HG03571 (cell line): ENCODE measurements around the gene MROH2B.
"Not testable (repeated sequence)": the region's sequence is repeated elsewhere in the genome, so short reads cannot be mapped to it uniquely, and the experiment has no call there.

Experiments used
- ATAC-seq: cut with Tn5 transposase; IDR thresholded peaks from one replicate; pipeline ENCODE4 v1.9.1; 2021; ENCODE audit not compliant: unreplicated experiment

The MROH2B gene

DNA sequence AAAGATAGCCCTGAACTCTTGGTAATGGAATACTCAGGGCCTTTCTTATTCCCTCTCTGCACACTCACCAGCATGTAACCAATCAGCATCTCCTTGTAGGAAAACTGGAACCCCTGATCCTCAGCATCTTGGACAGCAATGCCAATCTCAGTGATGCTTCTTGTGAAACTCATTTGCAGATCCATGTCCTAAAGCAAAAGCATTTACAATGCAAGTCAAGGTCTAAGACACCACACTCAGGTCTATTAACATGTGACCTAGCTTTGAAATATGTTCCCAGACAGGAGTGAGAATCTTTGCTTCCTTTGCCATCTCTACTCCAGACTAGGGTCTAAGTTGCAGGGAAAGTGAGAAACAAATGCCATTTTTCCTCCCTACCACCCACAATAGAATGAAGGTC is 38.2 kb downstream of the MROH2B start:
- ATAC-seq, result no peak

DNA sequence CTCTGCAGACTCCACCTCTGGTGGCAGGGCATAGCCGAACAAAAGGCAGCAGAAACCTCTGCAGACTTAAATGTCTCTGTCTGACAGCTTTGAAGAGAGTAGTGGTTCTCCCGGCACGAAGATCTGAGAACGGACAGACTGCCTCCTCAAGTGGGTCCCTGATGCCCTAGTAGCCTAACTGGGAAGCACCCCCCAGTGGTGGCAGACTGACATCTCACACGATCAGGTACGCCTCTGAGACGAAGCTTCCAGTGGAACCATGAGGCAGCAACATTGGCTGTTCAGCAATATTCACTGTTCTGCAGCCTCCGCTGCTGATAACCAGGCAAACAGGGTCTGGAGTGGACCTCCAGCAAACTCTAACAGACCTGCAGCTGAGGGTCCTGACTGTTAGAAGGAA is 48.5 kb downstream of the MROH2B start:
- ATAC-seq, result not testable (repeated sequence)

DNA sequence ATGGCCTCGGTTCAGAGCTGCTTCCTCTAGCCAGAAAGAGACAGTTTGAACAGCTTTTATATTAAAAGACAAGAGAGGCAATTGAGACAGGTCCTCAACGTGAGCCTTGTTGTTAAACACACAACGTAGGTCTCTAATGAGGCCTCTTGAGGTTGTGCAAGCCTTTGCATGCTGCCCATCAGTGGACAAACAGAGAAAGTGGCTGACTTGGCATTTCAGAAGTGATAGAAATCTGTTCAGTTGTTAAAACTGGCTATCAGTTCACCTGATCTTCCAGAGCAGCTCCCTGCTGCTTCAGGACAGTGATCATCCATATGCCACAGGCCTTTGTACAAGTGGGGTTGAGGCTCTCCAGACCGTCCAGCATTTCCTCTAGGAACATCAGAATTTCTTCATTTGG is 58.8 kb downstream of the MROH2B start:
- no peak for ATAC-seq

DNA sequence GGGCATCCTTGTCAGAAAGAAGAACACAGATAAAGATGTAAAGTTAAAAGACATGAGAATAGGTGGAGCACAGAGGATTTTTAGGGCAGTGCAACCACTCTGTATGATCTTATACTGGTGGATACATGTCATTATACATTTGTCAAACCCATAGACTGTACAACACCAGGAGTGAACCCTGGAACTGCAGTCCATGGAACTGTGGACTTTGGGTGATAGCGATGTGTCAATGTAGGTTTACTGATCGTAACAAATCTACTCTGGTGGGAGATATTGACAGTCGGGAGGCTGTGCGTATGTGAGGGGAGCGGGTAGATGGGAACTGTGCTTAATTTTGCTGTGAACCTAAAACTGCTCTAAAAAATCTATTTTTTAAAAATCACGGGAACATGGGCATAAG is 60.6 kb downstream of the MROH2B start:
- no peak for ATAC-seq

DNA sequence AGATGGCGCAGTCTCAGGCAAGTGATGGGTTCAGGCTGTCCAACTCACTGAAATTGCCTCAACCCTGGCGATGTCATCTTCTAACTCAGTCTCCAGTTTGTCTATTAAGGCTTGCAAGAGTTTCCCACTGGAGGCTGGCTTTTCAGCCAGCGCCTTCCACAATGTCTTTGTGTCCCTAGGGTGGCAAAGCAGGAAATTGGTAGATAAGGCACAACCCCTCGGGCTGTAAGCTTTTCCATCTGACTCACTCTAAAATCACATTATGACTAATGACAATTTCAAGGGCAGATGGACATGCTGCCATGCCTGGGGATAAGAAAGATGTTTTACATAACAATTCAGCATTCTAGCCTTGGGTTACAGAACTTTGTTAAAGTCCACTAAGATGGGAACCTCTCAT is 61.9 kb downstream of the MROH2B start:
- ATAC-seq, result no peak

DNA sequence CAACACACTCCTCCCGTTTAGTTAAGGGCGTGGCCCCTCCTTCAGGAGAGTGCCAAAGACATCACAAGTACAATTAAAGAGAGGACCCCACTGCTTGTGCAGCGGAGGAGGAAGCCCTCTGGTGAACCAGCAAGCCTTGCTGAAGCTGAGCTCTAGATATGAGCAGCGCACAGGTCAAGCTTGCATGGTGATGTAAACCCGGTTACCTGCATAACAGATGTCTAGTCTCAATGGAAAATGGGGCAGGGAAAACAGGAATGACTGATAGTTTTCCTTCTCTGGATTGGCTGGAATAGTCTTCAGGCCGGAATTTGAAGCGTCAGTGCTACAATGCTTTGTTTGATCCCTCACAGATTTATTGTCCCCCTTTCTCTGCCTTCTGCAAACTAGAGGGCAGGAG is 66.2 kb downstream of the MROH2B start:
- no peak for ATAC-seq

- ATAC-seq, result no peak
These were observed 67.3 kb downstream of the MROH2B start for GRCh38 chr5:41003670-41004376.

DNA sequence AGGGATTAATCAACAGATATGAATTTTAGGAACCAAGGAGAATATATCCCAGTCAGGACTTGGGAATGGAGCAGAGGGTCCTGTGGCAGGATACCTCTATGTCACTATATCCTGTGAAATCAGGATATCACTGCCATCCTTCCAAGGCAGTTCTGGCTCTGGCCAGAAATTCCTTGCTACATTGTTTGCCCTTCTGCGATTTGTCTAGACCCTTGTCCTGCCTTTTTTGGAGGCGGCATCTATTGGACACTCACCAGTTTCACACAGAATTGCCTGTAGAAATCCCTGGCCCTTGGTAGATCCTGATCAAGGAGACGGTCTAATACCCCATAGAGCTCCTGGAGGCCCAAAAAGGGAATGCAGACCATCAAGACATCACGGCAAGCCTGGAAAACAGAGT is 71.2 kb downstream of the MROH2B start:
- no peak for ATAC-seq

DNA sequence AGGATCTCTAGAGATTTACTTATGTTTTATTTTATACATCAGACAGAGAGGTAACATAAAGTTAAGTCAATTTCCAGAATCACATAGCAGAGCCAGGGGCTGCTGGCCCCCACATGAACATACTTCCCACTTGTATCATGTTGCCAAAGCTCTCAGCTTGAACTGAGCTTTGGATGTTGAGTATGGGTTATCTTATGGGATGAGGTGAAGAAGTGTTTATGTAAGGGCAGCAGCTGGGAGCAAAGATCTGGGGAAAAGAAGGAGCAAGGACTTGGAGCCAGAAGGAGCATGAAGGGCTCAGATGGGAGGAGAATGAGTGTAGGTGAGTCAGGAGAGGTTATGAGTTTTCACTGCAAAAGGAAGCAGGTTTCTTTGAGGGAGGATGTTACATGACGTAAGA is 72.0 kb downstream of the MROH2B start:
- no peak for ATAC-seq

GRCh38 chr5:40995801-40996586 is 75.1 kb downstream of the MROH2B start:
- no peak for ATAC-seq

DNA sequence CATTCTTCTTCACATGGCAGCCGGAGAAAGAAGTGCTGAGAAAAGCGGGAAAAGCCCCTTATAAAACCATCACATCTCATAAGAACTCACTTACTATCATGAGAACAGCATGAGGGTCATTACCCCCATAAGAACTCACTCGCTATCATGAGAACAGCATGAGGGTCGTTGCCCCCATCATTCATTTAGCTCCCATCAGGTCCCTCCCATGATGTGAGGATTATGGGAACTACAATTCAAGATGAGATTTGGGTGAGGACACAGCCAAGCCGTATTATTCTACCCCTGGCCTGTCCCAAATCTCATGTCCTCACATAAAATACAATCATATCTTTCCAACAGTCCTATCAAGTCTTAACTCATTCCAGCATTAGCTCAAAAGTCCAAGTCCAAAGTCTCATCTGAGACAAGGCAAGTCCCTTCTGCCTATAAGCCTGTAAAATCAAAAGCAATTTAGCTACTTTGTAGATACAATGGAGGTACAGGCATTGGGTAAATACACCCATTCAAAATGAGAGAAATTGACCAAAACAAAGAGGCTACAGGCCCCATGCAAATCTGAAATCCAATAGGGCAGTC is 79.1 kb downstream of the MROH2B start:
- ATAC-seq, result no peak

DNA sequence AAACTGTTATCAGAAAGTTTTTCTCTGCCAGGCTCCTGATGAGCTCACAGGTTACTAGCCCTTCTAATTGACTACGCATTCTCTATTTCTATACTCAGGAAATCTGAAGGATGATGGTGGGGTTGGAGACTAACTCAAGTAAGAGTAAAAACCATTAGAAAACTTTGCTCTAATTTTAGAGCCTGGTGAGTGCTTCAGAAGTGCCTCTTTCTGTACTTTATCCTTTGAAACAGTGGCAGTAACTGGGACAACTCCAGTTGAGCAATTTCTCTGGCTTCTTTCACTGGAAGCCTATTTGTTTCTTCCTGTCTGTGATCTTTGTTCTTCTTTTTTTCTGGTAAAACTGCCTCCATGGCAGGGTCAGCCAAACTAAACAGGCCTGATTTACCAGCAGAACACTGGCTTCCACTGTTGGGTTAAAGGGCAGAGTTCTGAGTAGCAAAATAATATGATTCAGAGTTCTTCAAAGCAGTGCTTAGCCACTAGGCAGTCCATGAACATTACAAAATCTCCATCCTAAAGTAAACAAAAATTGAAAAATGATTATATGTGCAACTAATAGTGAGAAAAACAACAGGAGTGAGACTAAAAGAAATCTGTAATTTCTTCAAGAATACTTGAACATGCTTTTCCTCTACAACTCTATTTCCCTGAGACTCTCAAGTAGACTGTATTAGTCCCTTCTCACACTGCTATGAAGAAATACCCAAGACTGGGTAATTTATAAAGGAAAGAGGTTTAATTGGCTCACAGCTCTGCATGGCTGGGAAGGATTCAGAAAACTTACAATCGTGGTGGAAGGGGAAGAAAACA is 79.8 kb downstream of the MROH2B start:
- no peak for ATAC-seq

DNA sequence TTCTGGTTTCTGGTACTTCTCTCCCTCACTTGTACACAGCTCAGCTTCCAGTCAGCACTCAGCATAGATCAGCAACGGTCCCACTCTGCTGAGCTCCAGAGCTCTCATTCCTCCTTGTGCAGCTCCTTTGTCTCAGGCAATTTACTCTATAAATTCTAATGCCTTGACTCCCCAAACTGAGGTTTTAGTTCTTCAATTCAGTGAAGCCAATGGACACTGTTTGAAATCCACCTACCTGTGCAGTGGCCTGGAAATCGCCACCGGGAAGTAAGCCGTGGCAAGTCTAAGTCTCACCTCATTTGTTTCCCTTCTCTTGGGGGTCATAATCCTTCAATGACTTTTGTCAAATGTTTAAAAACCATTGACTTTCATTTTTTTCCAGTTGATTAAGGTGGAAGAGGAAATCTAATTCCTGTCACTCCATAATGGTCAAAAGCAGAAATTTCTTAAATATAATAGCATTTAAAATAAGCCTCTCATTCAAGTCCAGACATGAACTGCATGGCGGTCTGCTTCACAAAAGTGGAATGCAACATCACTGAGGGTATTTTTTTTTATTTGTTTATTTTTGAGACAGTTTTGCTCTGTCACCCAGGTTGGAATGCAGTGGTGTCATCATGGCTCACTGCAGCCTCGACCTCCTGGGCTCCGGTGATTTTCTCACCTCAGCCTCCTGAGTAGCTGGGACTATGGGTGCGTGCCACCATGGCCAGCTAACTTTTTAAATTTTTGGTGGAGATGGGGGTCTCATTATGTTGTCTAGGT is 82.2 kb downstream of the MROH2B start:
- ATAC-seq, result no peak

- no peak for ATAC-seq
These were observed 83.8 kb downstream of the MROH2B start for GRCh38 chr5:40987349-40987748.

DNA sequence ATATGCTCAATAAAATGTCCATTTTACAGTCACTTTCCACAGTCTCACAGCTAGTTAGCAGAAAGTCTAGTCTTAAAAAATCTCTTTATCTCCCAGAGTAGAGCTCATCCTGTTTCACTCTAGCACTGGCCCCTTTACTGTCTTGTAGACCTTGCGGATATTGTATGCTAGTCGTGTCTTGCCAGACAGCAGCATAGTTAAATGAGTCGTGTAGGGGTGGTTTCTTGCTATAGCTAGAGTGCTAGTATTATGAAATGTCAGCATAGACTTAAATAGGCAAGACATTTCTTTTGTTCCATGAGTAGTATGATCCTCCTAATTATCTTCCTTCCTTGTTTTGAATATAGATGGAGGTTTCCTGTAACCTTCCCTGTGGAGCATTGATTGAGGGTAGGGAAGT is 84.5 kb downstream of the MROH2B start:
- no peak for ATAC-seq

GRCh38 chr5:40985501-40985900 is 85.6 kb downstream of the MROH2B start:
- no peak for ATAC-seq

GRCh38 chr5:40984884-40985283 is 86.3 kb downstream of the MROH2B start:
- no peak for ATAC-seq

DNA sequence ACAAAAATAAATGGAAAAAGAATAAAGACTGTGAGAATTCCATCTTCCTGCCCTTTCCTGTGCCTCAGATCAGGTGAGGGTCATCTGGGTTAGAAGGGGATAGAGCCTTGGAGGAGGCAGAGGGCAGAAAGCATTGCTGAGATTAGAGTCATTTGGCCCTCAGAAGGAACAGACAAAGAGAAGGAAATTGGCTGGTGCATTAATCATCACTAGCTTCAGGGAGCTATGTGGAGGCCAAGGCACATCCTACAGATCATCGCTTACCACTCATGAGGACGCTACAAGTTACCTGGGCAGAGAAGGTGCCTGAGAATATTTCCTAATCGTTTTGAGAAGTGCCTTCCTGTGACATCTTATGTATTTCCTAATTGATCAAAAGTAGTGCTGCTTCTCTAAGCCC is 87.4 kb downstream of the MROH2B start:
- ATAC-seq, result no peak

GRCh38 chr5:40981420-40981819 is 89.7 kb downstream of the MROH2B start:
- no peak for ATAC-seq

- ATAC-seq, result no peak
These were observed 94.3 kb downstream of the MROH2B start for GRCh38 chr5:40976836-40977235.

GRCh38 chr5:40976041-40976440 is 95.1 kb downstream of the MROH2B start:
- no peak for ATAC-seq
